HEK293 (cell line): ENCODE measurements around the gene POLR3C.

Experiments
- HIC1 ChIP-seq: fragments of 450-650 bp; formaldehyde crosslinking; IDR thresholded peaks from 2 replicates; pipeline ENCODE4 v1.5.1; 2016; ENCODE audit warnings: missing biosample characterization, missing genetic modification characterization
- HOXC10 ChIP-seq: sonication (generic); formaldehyde crosslinking; IDR thresholded peaks from 2 replicates; pipeline ENCODE4 v1.8.1; 2023; ENCODE audit warnings: mild to moderate bottlenecking, missing genetic modification reagents
- PRDM6 ChIP-seq: fragments of 450-650 bp; formaldehyde crosslinking; IDR thresholded peaks from 2 replicates; pipeline ENCODE4 v1.5.1; 2017; ENCODE audit warnings: missing biosample characterization, missing genetic modification characterization
- REST ChIP-seq: fragments of 450-650 bp; formaldehyde crosslinking; IDR thresholded peaks from 2 replicates; pipeline ENCODE4 v1.5.1; 2016; ENCODE audit warnings: missing biosample characterization, missing genetic modification characterization
- SALL2 ChIP-seq: fragments of 450-650 bp; formaldehyde crosslinking; IDR thresholded peaks from 2 replicates; pipeline ENCODE4 v1.5.0; 2017; ENCODE audit warnings: missing biosample characterization, mild to moderate bottlenecking, missing genetic modification characterization, borderline replicate concordance
- SP7 ChIP-seq: fragments of 450-650 bp; formaldehyde crosslinking; IDR thresholded peaks from 2 replicates; pipeline ENCODE4 v1.5.1; 2016; ENCODE audit warnings: missing biosample characterization, missing genetic modification characterization
- ZBTB1 ChIP-seq: fragments of 450-650 bp; formaldehyde crosslinking; IDR thresholded peaks from 2 replicates; pipeline ENCODE4 v1.5.1; 2016; ENCODE audit warnings: missing biosample characterization, missing genetic modification characterization
- ZBTB7A ChIP-seq: fragments of 450-650 bp; formaldehyde crosslinking; IDR thresholded peaks from 2 replicates; pipeline ENCODE4 v1.5.1; 2016; ENCODE audit warnings: low read depth, missing biosample characterization, missing genetic modification characterization
- ZNF10 ChIP-seq: fragments of 450-650 bp; formaldehyde crosslinking; IDR thresholded peaks from 2 replicates; pipeline ENCODE4 v1.5.1; 2017; ENCODE audit warnings: missing biosample characterization, missing genetic modification characterization
- ZNF16 ChIP-seq: fragments of 450-650 bp; formaldehyde crosslinking; IDR thresholded peaks from 2 replicates; pipeline ENCODE4 v1.5.1; 2016; ENCODE audit warnings: low read depth, missing biosample characterization, missing genetic modification characterization
- ZNF184 ChIP-seq: fragments of 450-650 bp; IDR thresholded peaks from 2 replicates; pipeline ENCODE4 v1.5.1; 2018; ENCODE audit warnings: missing biosample characterization, mild to moderate bottlenecking, missing genetic modification characterization
- ZNF211 ChIP-seq: fragments of 450-650 bp; formaldehyde crosslinking; IDR thresholded peaks from 2 replicates; pipeline ENCODE4 v1.5.1; 2016; ENCODE audit warnings: low read depth, missing biosample characterization, missing genetic modification characterization
- ZNF239 ChIP-seq: fragments of 450-650 bp; formaldehyde crosslinking; IDR thresholded peaks from 2 replicates; pipeline ENCODE4 v1.5.1; 2016; ENCODE audit warnings: missing biosample characterization, missing genetic modification characterization
- ZNF311 ChIP-seq: fragments of 450-650 bp; formaldehyde crosslinking; IDR thresholded peaks from 2 replicates; pipeline ENCODE4 v1.5.1; 2017; ENCODE audit warnings: missing biosample characterization, missing genetic modification characterization, borderline replicate concordance
- ZNF324 ChIP-seq: fragments of 450-650 bp; formaldehyde crosslinking; IDR thresholded peaks from 2 replicates; pipeline ENCODE4 v1.5.1; 2016; ENCODE audit warnings: missing biosample characterization, missing genetic modification characterization
- ZNF335 ChIP-seq: fragments of 450-650 bp; formaldehyde crosslinking; conservative IDR thresholded peaks from 2 replicates; pipeline ENCODE4 v1.5.1; 2016; ENCODE audit warnings: missing biosample characterization, missing genetic modification characterization
- ZNF354C ChIP-seq: fragments of 450-650 bp; formaldehyde crosslinking; IDR thresholded peaks from 2 replicates; pipeline ENCODE4 v1.5.1; 2016; ENCODE audit warnings: missing biosample characterization, missing genetic modification characterization, low read depth, borderline replicate concordance
- ZNF449 ChIP-seq: fragments of 450-650 bp; formaldehyde crosslinking; IDR thresholded peaks from 2 replicates; pipeline ENCODE4 v1.5.1; 2017; ENCODE audit warnings: missing biosample characterization, mild to moderate bottlenecking, missing genetic modification characterization, moderate library complexity
- ZNF501 ChIP-seq: fragments of 450-650 bp; formaldehyde crosslinking; IDR thresholded peaks from 2 replicates; pipeline ENCODE4 v1.5.1; 2016; ENCODE audit warnings: missing biosample characterization, missing genetic modification characterization
- ZNF585B ChIP-seq: fragments of 450-650 bp; formaldehyde crosslinking; IDR thresholded peaks from 2 replicates; pipeline ENCODE4 v1.5.1; 2016; ENCODE audit warnings: missing biosample characterization, missing genetic modification characterization
- ZNF621 ChIP-seq: fragments of 450-650 bp; formaldehyde crosslinking; IDR thresholded peaks from 2 replicates; pipeline ENCODE4 v1.5.1; 2017; ENCODE audit warnings: missing biosample characterization, missing genetic modification characterization
- ZNF658 ChIP-seq: fragments of 450-650 bp; formaldehyde crosslinking; IDR thresholded peaks from 2 replicates; pipeline ENCODE4; 2016; ENCODE audit warnings: missing biosample characterization, missing genetic modification characterization
- ZNF704 ChIP-seq: fragments of 450-650 bp; formaldehyde crosslinking; IDR thresholded peaks from 2 replicates; pipeline ENCODE4 v1.5.1; 2016; ENCODE audit warnings: missing biosample characterization, missing genetic modification characterization
- ZNF843 ChIP-seq: fragments of 450-650 bp; formaldehyde crosslinking; IDR thresholded peaks from 2 replicates; pipeline ENCODE4 v1.5.1; 2016; ENCODE audit warnings: missing biosample characterization, missing genetic modification characterization

POLR3C gene

DNA sequence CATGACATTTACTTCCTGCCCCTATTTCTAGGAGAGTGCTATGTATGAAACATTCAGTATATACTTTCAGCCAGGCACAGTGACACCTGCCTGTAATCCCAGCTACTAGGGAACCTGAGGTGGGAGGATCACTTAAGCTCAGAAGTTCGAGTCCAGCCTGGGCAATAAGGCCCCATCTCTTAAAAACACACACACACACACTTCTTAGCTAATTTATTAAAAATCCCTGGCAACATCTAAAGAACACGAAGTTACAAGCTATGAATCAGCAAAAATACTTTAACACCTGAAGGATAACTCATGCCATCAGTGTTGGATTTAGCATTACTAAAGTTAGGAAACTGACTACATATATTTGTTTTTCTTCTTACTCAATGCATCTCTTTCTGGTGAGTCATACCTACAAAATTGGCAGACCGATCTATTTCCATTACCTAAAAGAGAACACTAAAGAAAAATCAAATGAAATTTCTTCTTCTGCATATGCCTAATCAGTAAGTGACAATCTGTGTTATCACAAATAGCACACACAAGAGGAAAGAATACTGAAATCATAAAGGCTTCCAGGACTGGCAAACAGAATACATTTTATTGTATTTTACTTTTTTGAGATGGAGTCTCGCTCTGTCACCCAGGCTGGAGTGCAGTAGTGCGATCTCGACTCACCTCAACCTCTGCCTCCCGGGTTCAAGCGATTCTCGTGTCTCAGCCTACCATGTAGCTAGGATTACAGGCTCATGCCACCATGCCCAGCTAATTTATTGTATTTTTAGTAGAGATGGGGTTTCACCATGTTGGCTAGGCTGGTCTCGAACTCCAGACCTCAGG is 41.5 kb upstream of the POLR3C start (continued):
- TF ChIP-seq REST (no peak), ZNF621 (tag by site-specific recombination) (no peak), ZNF658 (tag by site-specific recombination) (no peak), HOXC10 (CRISPR knock-in tag) (no peak), HIC1 (tag by site-specific recombination) (peak; percentile 70), ZNF184 (tag by site-specific recombination) (peak; percentile 79), ZNF585B (tag by site-specific recombination) (no peak), ZNF239 (no peak), ZNF324 (0 out of 2 replicates have a peak, but pooled peaks have one; percentile 38), ZNF16 (tag by site-specific recombination) (no peak), ZNF311 (tag by site-specific recombination) (no peak), PRDM6 (tag by site-specific recombination) (peak; percentile 74), ZNF704 (tag by site-specific recombination) (no peak), ZNF335 (0 out of 2 replicates have a peak, but pooled peaks have one; percentile 14), ZBTB7A (no peak), ZNF354C (no peak), ZNF501 (tag by site-specific recombination) (0 out of 2 replicates have a peak, but pooled peaks have one; percentile 32), ZNF211 (tag by site-specific recombination) (no peak), SP7 (tag by site-specific recombination) (0 out of 2 replicates have a peak, but pooled peaks have one; percentile 33), ZBTB1 (tag by site-specific recombination) (no peak), ZNF449 (tag by site-specific recombination) (no peak), ZNF10 (tag by site-specific recombination) (peak; percentile 89), SALL2 (tag by site-specific recombination) (no peak), ZNF843 (tag by site-specific recombination) (0 out of 2 replicates have a peak, but pooled peaks have one; percentile 44)
